Nephron progenitor cell (in vitro differentiated cells): ENCODE data around the gene MGRN1.

Source experiments
- DNase-seq: peaks from one replicate; pipeline ENCODE4 v3.0.0; 2021
- H3K27ac Mint-ChIP-seq: 2 replicates; pipeline ENCODE4 v1.8.0; 2021; ENCODE audit warnings: mild to moderate bottlenecking, moderate library complexity, mixed read lengths
- H3K27me3 Mint-ChIP-seq: 2 replicates; pipeline ENCODE4 v1.8.0; 2021; ENCODE audit warnings: mild to moderate bottlenecking, low read depth, mixed read lengths; ENCODE audit not compliant: poor library complexity
- H3K36me3 Mint-ChIP-seq: 2 replicates; pipeline ENCODE4 v1.8.0; 2021; ENCODE audit warnings: low read depth, mixed read lengths
- H3K4me1 Mint-ChIP-seq: 2 replicates; pipeline ENCODE4 v1.8.0; 2021; ENCODE audit warnings: mixed read lengths
- H3K4me3 Mint-ChIP-seq: 2 replicates; pipeline ENCODE4 v1.8.0; 2021; ENCODE audit warnings: mild to moderate bottlenecking, moderate library complexity, mixed read lengths
- H3K9me3 Mint-ChIP-seq: 2 replicates; pipeline ENCODE4 v1.8.0; 2021; ENCODE audit warnings: mild to moderate bottlenecking, moderate library complexity, mixed read lengths
- CTCF ChIP-seq: fragments of 200-600 bp; sonication (generic); IDR thresholded peaks from 2 replicates; pipeline ENCODE4 v1.5.0; 2021; ENCODE audit warnings: antibody characterized with exemption

Gene MGRN1

DNA sequence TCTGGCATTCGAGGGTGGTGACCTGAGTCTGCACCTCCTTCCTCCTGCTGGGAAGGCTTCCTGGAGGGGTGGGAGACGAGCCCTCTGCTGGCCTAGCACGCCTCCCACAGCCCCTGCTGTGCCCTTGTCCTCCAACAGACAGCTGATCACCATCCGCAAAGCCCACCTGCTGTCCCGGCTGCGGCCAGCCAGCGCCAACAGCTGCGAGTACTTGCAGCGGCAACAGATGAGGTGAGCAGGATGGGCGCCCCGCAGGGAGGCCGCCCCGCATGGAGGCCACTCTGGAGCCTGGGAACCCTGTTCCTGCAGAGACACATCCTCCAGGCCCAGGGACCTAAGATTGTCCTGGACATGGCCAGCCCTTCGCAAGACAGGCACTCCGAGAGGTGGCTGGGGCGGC, 31.5 kb upstream of the MGRN1 start:
- Mint-ChIP-seq H3K4me3 (no peak overlapping the region), H3K36me3 (no peaks in the 10 kb centered on the region), H3K27me3 (peaks cover 14% of the 10 kb centered on the region), H3K27ac (no peak overlapping the region), H3K9me3 (peaks cover 7% of the 10 kb centered on the region), H3K4me1 (peaks cover 39% of the 10 kb centered on the region)
- no peak for TF ChIP-seq CTCF
- peak; percentile 38 for DNase-seq

GRCh38 chr16:4594433-4595410, 29.9 kb upstream of the MGRN1 start:
- DNase-seq: no peak
- H3K36me3 Mint-ChIP-seq: no peaks in the 10 kb centered on the region
- no peak overlapping the region for H3K4me3 Mint-ChIP-seq
- no peak overlapping the region for H3K27ac Mint-ChIP-seq
- no peak for TF ChIP-seq CTCF
- H3K27me3 Mint-ChIP-seq: peaks cover 17% of the 10 kb centered on the region
- peaks cover 47% of the 10 kb centered on the region for H3K4me1 Mint-ChIP-seq
- H3K9me3 Mint-ChIP-seq: no peaks in the 10 kb centered on the region

GRCh38 chr16:4597174-4597573, 27.5 kb upstream of the MGRN1 start:
- Mint-ChIP-seq H3K4me3 (no peak overlapping the region), H3K36me3 (no peaks in the 10 kb centered on the region), H3K4me1 (peaks cover 50% of the 10 kb centered on the region), H3K9me3 (no peaks in the 10 kb centered on the region), H3K27me3 (peaks cover 17% of the 10 kb centered on the region), H3K27ac (no peak overlapping the region)
- DNase-seq: no peak
- TF ChIP-seq CTCF: no peak

DNA sequence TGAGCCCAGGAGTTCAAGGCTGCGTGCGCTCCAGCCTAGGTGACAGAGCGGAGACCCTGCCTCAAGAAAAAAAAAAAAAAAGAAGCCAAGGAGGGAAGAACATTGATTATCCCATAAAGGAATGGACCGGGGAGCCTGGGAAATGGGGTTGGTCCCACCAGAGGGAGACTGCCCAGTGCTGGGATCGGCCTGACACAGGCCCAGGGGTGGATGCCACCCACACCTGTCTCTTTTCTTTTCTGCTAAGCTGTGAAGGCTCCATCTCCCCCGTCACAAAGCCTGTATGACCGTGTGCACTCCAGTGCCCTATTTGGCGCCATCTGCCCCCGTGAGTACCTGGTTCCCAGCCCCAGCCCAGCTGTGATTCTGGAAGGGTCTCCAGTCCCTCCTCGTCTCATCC, 25.6 kb upstream of the MGRN1 start:
- H3K36me3 Mint-ChIP-seq: no peaks in the 10 kb centered on the region
- peaks cover 17% of the 10 kb centered on the region for H3K27me3 Mint-ChIP-seq
- H3K4me3 Mint-ChIP-seq: no peak overlapping the region
- peaks cover 39% of the 10 kb centered on the region for H3K4me1 Mint-ChIP-seq
- no peak for DNase-seq
- H3K9me3 Mint-ChIP-seq: no peaks in the 10 kb centered on the region
- H3K27ac Mint-ChIP-seq: no peak overlapping the region
- TF ChIP-seq CTCF: no peak

- DNase-seq: no peak
- no peaks in the 10 kb centered on the region for H3K9me3 Mint-ChIP-seq
- peaks cover 39% of the 10 kb centered on the region for H3K4me1 Mint-ChIP-seq
- H3K27me3 Mint-ChIP-seq: peaks cover 17% of the 10 kb centered on the region
- H3K4me3 Mint-ChIP-seq: no peak overlapping the region
- no peak overlapping the region for H3K27ac Mint-ChIP-seq
- no peak for TF ChIP-seq CTCF
- no peaks in the 10 kb centered on the region for H3K36me3 Mint-ChIP-seq
These were observed 25.1 kb upstream of the MGRN1 start for GRCh38 chr16:4599545-4599944.
